Ascending aorta (tissue), 2 donors: ENCODE results near the gene UBE2G2. TPM values are rescaled to one million over a fixed set of nuclear protein-coding genes. Genes with fewer than 3 reads are reported as not detected.

Source experiments
- DNase-seq, 2 donors: peaks; one replicate each; pipeline ENCODE4 v3.0.0-alpha.2; 2019; ENCODE audit warnings: low spot score in 2 of 2
- H3K27ac ChIP-seq, 2 donors: fragments of 200-600 bp; sonication (generic); one replicate each; pipeline ENCODE4 v1.5.1; 2016 to 2017; ENCODE audit warnings: mild to moderate bottlenecking in 1 of 2
- H3K27me3 ChIP-seq: fragments of 200-600 bp; sonication (generic); one replicate; pipeline ENCODE4 v1.5.1; 2017
- H3K36me3 ChIP-seq, 2 donors: fragments of 200-600 bp; sonication (generic); one replicate each; pipeline ENCODE4 v1.5.1; 2016
- H3K4me1 ChIP-seq, 2 donors: fragments of 200-600 bp; sonication (generic); one replicate each; pipeline ENCODE4 v1.5.1; 2016 to 2017; ENCODE audit warnings: mild to moderate bottlenecking in 1 of 2
- H3K4me3 ChIP-seq, 2 donors: fragments of 200-600 bp; sonication (generic); one replicate each; pipeline ENCODE4 v1.5.1; 2016 to 2017; ENCODE audit warnings: mild to moderate bottlenecking in 1 of 2
- H3K9me3 ChIP-seq, 2 donors: fragments of 200-600 bp; sonication (generic); one replicate each; pipeline ENCODE4 v1.5.1; 2016
- intact Hi-C: fragments of 100-400 bp; cut with DNase I; formaldehyde crosslinking; loops from one replicate; pipeline ENCODE4 v1.15.1; 2023
- total RNA-seq: library from RNA; depleted of rRNA; stranded (reverse); fragments of >200 nt; gene quantifications from one replicate; pipeline ENCODE4 v1.1.0, GENCODE V29; 2016
- TF ChIP-seq, protein P1 (sequence below), 3 experiments: fragments of 200-600 bp in 2 of 3; fragments of 450-650 bp in 1 of 3; sonication (generic) in 2 of 3; IDR thresholded peaks; one replicate each; pipeline ENCODE4 v1.5.1; 2016 to 2019; ENCODE audit warnings: antibody characterized with exemption in 3 of 3, mild to moderate bottlenecking in 1 of 3, moderate library complexity in 1 of 3

The UBE2G2 gene
- total RNA-seq, 1 donor from 2014 or later = 58.1 TPM

GRCh38 chr21:44783020-44783696 is 18.5 kb downstream of the UBE2G2 start:
- H3K36me3 ChIP-seq = peaks cover 4 to 6% of the 10 kb centered on the region in 2 donors
- no peaks in the 10 kb centered on the region for H3K27me3 ChIP-seq
- H3K4me1 ChIP-seq = no peaks in the 10 kb centered on the region
- H3K27ac ChIP-seq = no peak overlapping the region
- no peak for DNase-seq
- H3K4me3 ChIP-seq = no peak overlapping the region
- TF ChIP-seq, protein P1, sequence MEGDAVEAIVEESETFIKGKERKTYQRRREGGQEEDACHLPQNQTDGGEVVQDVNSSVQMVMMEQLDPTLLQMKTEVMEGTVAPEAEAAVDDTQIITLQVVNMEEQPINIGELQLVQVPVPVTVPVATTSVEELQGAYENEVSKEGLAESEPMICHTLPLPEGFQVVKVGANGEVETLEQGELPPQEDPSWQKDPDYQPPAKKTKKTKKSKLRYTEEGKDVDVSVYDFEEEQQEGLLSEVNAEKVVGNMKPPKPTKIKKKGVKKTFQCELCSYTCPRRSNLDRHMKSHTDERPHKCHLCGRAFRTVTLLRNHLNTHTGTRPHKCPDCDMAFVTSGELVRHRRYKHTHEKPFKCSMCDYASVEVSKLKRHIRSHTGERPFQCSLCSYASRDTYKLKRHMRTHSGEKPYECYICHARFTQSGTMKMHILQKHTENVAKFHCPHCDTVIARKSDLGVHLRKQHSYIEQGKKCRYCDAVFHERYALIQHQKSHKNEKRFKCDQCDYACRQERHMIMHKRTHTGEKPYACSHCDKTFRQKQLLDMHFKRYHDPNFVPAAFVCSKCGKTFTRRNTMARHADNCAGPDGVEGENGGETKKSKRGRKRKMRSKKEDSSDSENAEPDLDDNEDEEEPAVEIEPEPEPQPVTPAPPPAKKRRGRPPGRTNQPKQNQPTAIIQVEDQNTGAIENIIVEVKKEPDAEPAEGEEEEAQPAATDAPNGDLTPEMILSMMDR (IDR thresholded peaks at IDR 0.05) = no peak
- intact Hi-C loops = no loop called here
- H3K9me3 ChIP-seq = no peaks in the 10 kb centered on the region

- no peak overlapping the region for H3K4me3 ChIP-seq
- intact Hi-C loops = no loop called here
- no peaks in the 10 kb centered on the region for H3K4me1 ChIP-seq
- no peak overlapping the region for H3K27ac ChIP-seq
- no peak for DNase-seq
- H3K27me3 ChIP-seq = no peaks in the 10 kb centered on the region
- TF ChIP-seq, protein P1 (IDR thresholded peaks at IDR 0.05) = no peak
- peaks cover 4 to 25% of the 10 kb centered on the region in 2 donors for H3K36me3 ChIP-seq
- no peaks in the 10 kb centered on the region for H3K9me3 ChIP-seq
Observed at GRCh38 chr21:44780767-44781459, 20.7 kb downstream of the UBE2G2 start.

DNA sequence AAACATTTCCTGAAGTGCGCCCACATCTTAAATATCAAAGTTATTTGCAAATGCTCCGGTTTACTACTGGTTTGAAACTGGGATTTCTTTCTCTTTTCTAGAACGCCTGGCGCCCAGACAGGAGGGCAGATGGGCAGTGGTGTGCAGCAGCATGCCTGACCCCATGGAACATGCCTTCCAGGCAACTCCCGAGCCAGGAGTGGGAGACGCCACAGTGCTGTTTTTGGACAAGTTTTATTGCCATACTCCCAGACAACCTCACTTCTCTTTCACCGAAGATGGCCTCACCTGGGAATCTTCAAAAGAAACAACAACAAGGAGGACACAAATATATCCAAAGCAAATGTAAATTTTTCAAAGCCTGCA is 21.5 kb downstream of the UBE2G2 start:
- no peak for DNase-seq
- intact Hi-C loops = no loop called here
- H3K27me3 ChIP-seq = no peaks in the 10 kb centered on the region

DNA sequence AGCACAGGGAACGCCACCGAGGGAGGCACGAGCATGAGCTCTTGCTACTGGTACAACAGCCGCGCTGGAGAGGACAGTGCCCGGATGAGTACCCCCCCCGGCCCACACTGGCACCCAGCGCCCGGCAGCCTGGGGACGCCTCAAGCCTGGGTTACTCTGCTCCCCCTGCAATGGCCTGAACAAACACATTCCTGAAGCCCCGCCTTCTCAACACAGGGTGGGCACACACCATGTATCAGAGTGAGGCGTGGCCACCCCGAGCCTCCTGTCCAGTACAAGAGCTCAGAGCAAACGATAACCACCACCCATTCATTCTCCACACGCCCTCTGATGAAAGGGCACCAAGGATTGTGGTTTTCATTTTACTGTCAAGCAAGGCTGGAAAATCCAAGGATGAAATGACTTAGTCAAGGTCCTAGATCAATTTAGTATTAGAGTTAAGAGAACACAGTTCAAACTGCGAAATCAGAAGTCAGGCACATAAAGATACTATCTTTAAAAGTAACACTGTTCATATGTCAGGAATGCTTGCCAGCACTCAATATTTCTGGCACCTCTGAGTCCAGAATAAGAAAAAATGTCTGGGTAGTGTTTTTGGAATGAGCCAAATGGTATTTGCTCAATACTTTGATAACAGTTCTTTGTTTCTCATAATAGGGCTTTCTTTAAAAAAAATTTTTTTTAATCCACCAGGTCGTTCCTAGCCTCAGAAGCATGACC is 22.0 kb downstream of the UBE2G2 start:
- intact Hi-C loops = no loop called here
- Histone ChIP-seq H3K9me3 (no peaks in the 10 kb centered on the region), H3K36me3 (peaks cover 10 to 36% of the 10 kb centered on the region in 2 donors), H3K4me1 (no peaks in the 10 kb centered on the region), H3K4me3 (no peak overlapping the region), H3K27ac (no peak overlapping the region), H3K27me3 (no peaks in the 10 kb centered on the region)
- TF ChIP-seq, protein P1 (IDR thresholded peaks at IDR 0.05) = no peak
- DNase-seq = no peak

More for the DNA sequence above, 21.5 kb downstream of the UBE2G2 start:
- Histone ChIP-seq H3K4me1 (no peaks in the 10 kb centered on the region), H3K27ac (no peak overlapping the region), H3K36me3 (peaks cover 5 to 31% of the 10 kb centered on the region in 2 donors), H3K4me3 (no peak overlapping the region), H3K9me3 (no peaks in the 10 kb centered on the region)
- TF ChIP-seq, protein P1 (IDR thresholded peaks at IDR 0.05) = no peak

GRCh38 chr21:44778983-44779382 is 22.6 kb downstream of the UBE2G2 start:
- DNase-seq = no peak
- no peak overlapping the region for H3K27ac ChIP-seq
- H3K36me3 ChIP-seq = peaks cover 15 to 42% of the 10 kb centered on the region in 2 donors
- TF ChIP-seq, protein P1 (IDR thresholded peaks at IDR 0.05) = no peak
- H3K4me3 ChIP-seq = no peak overlapping the region
- H3K27me3 ChIP-seq = no peaks in the 10 kb centered on the region
- H3K9me3 ChIP-seq = no peaks in the 10 kb centered on the region
- intact Hi-C loops = no loop called here
- no peaks in the 10 kb centered on the region for H3K4me1 ChIP-seq
